ENCODE measurements around the gene HMBS. TPM values are rescaled to one million over a fixed set of nuclear protein-coding genes. Genes with fewer than 3 reads are reported as not detected.
A peak's percentile ranks its signal among the peaks of the same experiment; 100 is the strongest.

HMBS gene
- total and polyA plus RNA-seq, 2 of the 8 experiments (the other 6 are each of a cell fraction or from before 2014, with no cell fraction given): 69.3 to 109 TPM

- Histone ChIP-seq H3K4ac (replicated peaks; ENCODE audit: insufficient read length, low read depth, low read length) (peak within 1 kb of the TSS; percentile 61), H3K27me3 (replicated peaks in 1 of 4; ENCODE audit: control insufficient read depth in 3 of 4, extremely low read depth in 1 of 4, insufficient read depth in 3 of 4, low read length in 3 of 4) (no peaks in the 10 kb centered on the region), H4K91ac (replicated peaks; ENCODE audit: insufficient read length, low read length) (peak within 1 kb of the TSS; percentile 12), H2BK5ac (ENCODE audit: low read depth, low read length) (peak within 1 kb of the TSS; percentile 79), H2BK15ac (ENCODE audit: low read length) (peak within 1 kb of the TSS; percentile 63; the same call in 1 of the 2 replicates), H2AFZ (ENCODE audit: low read length) (peak within 1 kb of the TSS; percentile 70), H3K9me3 (ENCODE audit: insufficient read depth in 2 of 2, low read depth in 1 of 2, low read length in 1 of 2) (no peaks in the 10 kb centered on the region), H3K79me1 (ENCODE audit: low read depth, low read length) (peaks cover 7% of the 10 kb centered on the region; the same call in 1 of the 2 replicates), H3K18ac (ENCODE audit: extremely low read depth, low read length) (peak within 1 kb of the TSS; percentile 49), H2BK120ac (replicated peaks; ENCODE audit: low read depth, low read length) (peak within 1 kb of the TSS; percentile 3), H4K8ac (ENCODE audit: extremely low read depth, insufficient read depth, low read length) (peak within 1 kb of the TSS; percentile 87), H3K56ac (replicated peaks; ENCODE audit: insufficient read length, low read depth, low read length) (peak within 1 kb of the TSS; percentile 36), H3K23ac (ENCODE audit: insufficient read length) (no peak within 1 kb of the TSS), H3K23me2 (ENCODE audit: low read depth, low read length) (peaks cover 5% of the 10 kb centered on the region; the same call in 1 of the 2 replicates), H2BK12ac (ENCODE audit: low read depth, low read length) (peak within 1 kb of the TSS; percentile 83), H3K4me3 (ENCODE audit: extremely low read depth in 1 of 4, insufficient read depth in 2 of 4, low read depth in 3 of 4, low read length in 4 of 4) (peak within 1 kb of the TSS; percentile 63 to 97 (median 93)), H4K5ac (ENCODE audit: insufficient read length, low read depth, low read length) (peak within 1 kb of the TSS; percentile 85), H4K20me1 (replicated peaks in 1 of 2; ENCODE audit: control insufficient read depth in 1 of 2, insufficient read depth in 2 of 2, low read length in 2 of 2) (peaks cover 0 to 8% of the 10 kb centered on the region in 2 experiments), H3K79me2 (ENCODE audit: control insufficient read depth in 1 of 2, insufficient read depth in 2 of 2, low read length in 2 of 2) (peaks cover 7 to 26% of the 10 kb centered on the region in 2 experiments), H3K27ac (ENCODE audit: low read depth, low read length) (peak within 1 kb of the TSS; percentile 68), H3K9ac (replicated peaks in 1 of 4; ENCODE audit: extremely low read depth in 1 of 4, low read depth in 3 of 4, low read length in 3 of 4) (peak within 1 kb of the TSS; percentile 62 to 86 (median 77)), H2AK5ac (ENCODE audit: low read depth, low read length) (peak within 1 kb of the TSS; percentile 25; the same call in 1 of the 2 replicates), H3K36me3 (ENCODE audit: control insufficient read depth in 2 of 4, insufficient read depth in 4 of 4, low read length in 3 of 4) (peaks cover 0 to 7% (median 4%) of the 10 kb centered on the region in 4 experiments; a peak in 3 of 8 replicates), H3K4me1 (replicated peaks in 1 of 4; ENCODE audit: control insufficient read depth in 3 of 4, insufficient read depth in 4 of 4, low read length in 3 of 4) (peaks cover 2 to 10% (median 6%) of the 10 kb centered on the region in 4 experiments; a peak in 6 of 7 replicates), H3K14ac (ENCODE audit: insufficient read length) (no peak within 1 kb of the TSS), H3K4me2 (ENCODE audit: insufficient read depth in 1 of 2, low read depth in 2 of 2, low read length in 2 of 2) (peak within 1 kb of the TSS; percentile 74 to 81), H2BK20ac (ENCODE audit: low read length) (no peak within 1 kb of the TSS)
- DNase-seq (ENCODE audit: low read depth in 1 of 2, low spot score in 2 of 2) (peak; percentile 98), FAIRE-seq (peak; percentile 76)
- ChIA-PET POLR2A (ENCODE audit: partially characterized antibody) (interaction anchor here (0.7 to 4.9 kb wide), 19 partner anchors 9 to 200 kb away, joined by 3 to 42 read pairs (median 4); partner anchors contain the start of genes ABCG4, C2CD2L, CBL and DPAGT1), CTCF (ENCODE audit: partially characterized antibody) (interaction anchor here (0.7 to 4.9 kb wide), 5 partner anchors 13 to 51 kb away, joined by 3 to 26 read pairs (median 4); partner anchors contain the start of genes C2CD2L and HMBS)
- 2% methylated on average over 50 of the region's 54 CpGs; no CpG with 5 or more reads in 1 of the 2 experiments for WGBS, 2 experiments (ENCODE audit: extremely low coverage in 1 of 2, insufficient coverage in 1 of 2, insufficient read length in 1 of 2, insufficient replicate concordance in 2 of 2, low coverage in 1 of 2, low lambda C conversion rate in 2 of 2, missing lambda C conversion rate in 1 of 2)
- peak in 1 of 2 experiments; percentile 62; a peak in 2 of 4 replicates for TF ChIP-seq SIN3A (conservative IDR thresholded peaks at IDR 0.05 in 1 of 2, IDR thresholded peaks at IDR 0.05 in 1 of 2; ENCODE audit: low read depth in 1 of 2, low read length in 2 of 2)
- TF ChIP-seq CREB1 (IDR thresholded peaks at IDR 0.05): peak; percentile 6; the same call in 1 of the 2 replicates
- TF ChIP-seq E2F6 (IDR thresholded peaks at IDR 0.05): peak; percentile 90
- TF ChIP-seq GTF2F1 (IDR thresholded peaks at IDR 0.05; ENCODE audit: borderline replicate concordance, low read depth, low read length): no peak; the same call in 1 of the 2 replicates
- TF ChIP-seq TBP (IDR thresholded peaks at IDR 0.05; ENCODE audit: low read depth, low read length): peak; percentile 73
- peak; percentile 94 for TF ChIP-seq USF2 (IDR thresholded peaks at IDR 0.05; ENCODE audit: low read length)
- TF ChIP-seq SP4 (IDR thresholded peaks at IDR 0.05; ENCODE audit: low read length): peak; percentile 55; the same call in 1 of the 2 replicates
- peak; percentile 83 for TF ChIP-seq TAF1 (IDR thresholded peaks at IDR 0.05; ENCODE audit: low read depth, low read length)
- peak; percentile 83 for TF ChIP-seq CHD2 (IDR thresholded peaks at IDR 0.05; ENCODE audit: low read length)
Observed at GRCh38 chr11:119121008-119121810, 36.5 kb downstream of the HMBS start, which contains the start of gene HINFP. Gene HINFP (plus strand): TSS chr11:119121580. CDS start chr11:119126945, 5,365 bp downstream.
